ELR (cell line): ENCODE measurements around the gene PLIN4.
"Not testable (repeated sequence)": the region's sequence is repeated elsewhere in the genome, so short reads cannot be mapped to it uniquely, and the experiment has no call there.

Experiments
- DNase-seq: peaks from one replicate; pipeline ENCODE4 v3.0.0-alpha.2; 2015; ENCODE audit warnings: low read depth

The PLIN4 gene, protein sequence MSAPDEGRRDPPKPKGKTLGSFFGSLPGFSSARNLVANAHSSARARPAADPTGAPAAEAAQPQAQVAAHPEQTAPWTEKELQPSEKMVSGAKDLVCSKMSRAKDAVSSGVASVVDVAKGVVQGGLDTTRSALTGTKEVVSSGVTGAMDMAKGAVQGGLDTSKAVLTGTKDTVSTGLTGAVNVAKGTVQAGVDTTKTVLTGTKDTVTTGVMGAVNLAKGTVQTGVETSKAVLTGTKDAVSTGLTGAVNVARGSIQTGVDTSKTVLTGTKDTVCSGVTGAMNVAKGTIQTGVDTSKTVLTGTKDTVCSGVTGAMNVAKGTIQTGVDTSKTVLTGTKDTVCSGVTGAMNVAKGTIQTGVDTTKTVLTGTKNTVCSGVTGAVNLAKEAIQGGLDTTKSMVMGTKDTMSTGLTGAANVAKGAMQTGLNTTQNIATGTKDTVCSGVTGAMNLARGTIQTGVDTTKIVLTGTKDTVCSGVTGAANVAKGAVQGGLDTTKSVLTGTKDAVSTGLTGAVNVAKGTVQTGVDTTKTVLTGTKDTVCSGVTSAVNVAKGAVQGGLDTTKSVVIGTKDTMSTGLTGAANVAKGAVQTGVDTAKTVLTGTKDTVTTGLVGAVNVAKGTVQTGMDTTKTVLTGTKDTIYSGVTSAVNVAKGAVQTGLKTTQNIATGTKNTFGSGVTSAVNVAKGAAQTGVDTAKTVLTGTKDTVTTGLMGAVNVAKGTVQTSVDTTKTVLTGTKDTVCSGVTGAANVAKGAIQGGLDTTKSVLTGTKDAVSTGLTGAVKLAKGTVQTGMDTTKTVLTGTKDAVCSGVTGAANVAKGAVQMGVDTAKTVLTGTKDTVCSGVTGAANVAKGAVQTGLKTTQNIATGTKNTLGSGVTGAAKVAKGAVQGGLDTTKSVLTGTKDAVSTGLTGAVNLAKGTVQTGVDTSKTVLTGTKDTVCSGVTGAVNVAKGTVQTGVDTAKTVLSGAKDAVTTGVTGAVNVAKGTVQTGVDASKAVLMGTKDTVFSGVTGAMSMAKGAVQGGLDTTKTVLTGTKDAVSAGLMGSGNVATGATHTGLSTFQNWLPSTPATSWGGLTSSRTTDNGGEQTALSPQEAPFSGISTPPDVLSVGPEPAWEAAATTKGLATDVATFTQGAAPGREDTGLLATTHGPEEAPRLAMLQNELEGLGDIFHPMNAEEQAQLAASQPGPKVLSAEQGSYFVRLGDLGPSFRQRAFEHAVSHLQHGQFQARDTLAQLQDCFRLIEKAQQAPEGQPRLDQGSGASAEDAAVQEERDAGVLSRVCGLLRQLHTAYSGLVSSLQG (N-terminal part only)

DNA sequence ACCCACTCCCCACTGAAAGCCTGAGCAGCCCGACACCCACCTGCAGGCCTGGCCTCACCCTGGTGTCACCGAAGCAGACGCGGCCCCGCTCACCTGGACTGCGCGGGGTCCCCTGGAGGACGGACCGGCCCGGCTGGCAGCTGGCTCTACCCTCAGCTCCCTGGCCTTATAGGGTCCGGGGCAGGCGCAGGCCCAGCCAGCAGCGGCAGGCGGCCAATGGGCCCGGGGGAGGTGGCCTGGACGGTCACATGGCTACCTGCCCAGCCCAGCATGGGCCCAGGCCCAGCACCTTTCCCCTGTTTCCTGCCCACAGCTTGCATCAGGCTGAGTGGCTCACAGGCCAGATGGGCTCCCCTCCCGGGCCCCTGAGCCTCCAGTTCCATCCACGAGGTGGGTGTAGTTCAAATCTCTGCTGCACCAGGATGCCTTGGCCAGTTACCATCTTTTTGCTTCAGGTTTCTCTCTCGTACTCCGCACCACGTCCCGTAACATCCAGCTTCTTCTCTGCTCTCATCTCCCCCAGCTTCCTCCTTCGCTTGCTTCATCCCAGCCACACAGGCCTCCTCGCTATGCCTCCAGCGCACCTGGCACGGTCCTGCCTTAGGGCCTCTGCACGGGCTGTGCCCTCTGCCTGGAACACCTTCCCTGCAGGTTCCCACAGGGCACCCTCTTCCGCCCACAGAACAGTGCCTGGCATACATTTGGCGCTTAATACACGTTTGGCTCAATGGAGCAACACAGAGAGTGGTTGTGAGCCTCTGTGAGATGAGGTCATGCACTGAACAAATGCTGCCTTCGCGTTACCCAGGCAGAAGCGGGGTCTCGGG, at the start of gene PLIN4:
TSS of gene PLIN4 (minus strand) at position 142 of the 827 bp plus-strand sequence. CDS start 214 bp downstream, outside the sequence.
- DNase-seq, result no peak

DNA sequence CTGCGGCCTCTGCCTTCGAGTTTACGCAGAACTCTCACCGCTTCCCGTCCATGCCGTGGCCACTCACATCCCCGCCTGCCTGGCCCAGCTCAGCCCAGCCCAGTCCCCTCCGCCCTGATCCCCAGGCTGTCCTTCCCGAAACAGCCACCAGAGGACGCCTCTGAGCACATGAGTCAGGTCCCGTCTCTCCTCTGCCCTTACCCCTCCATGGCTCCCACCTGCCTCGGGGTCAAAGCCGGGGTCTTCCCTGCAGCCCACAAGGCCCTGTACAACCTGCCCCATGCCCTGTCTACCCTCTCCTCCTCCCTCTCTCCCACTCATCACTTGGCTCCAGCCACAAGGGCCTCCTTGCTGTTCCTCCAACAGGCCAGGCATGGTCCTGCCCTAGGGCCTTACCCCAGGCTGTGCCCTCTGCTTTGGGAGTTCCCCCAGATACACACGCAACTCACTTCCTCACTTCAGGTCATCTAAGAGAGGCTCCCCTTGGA, 49.3 kb upstream of the PLIN4 start:
- peak; percentile 59 for DNase-seq

DNA sequence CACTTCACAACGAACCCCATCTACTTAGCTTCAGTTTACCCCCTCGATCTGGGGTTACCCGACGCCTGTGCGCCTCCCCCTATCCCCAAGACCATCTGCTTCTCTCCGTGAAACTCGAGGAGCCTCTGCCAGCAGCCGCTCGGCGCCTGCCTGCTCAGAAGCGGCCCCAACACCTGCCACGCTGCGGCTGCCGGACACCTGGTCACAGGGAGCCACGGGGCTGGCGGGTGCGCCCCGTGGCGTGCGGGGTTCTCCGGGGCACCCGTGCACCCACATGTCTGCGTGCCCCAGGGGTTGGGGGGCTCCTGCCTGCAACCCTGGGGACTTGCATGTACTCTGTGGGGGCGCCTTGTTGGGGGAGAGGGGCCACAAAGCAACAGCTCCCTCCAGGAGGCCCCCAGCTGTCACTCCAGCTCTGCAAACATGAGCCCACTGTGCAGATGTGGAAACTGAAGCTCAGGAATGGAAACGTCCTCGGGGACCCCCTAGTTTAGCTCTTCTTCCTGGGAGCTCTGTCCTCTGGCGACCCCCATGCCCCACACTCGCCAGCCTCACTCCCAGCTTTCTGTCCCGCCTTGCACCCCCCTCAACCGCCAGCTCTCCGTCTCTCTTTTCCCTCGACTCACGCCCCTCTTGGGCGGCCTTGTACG, 48.2 kb upstream of the PLIN4 start:
- DNase-seq, result no peak

DNA sequence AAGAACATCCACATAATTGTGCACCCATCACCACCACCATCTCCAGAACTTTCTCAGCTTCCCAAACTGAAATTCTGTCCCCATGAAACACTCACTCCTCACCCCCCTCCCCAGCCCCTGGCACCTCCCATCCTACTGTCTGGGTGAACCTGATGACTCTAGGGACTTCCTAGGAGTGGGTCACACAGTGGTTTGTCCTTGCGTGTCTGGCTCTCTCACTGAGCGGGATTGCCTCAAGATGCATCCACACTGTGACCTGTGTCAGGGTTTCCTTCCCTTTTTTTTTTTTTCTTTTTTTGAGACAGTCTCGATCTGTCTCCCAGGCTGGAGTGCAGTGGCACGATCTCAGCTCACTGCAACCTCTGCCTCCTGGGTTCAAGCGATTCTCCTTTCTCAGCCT, 45.3 kb upstream of the PLIN4 start:
- not testable (repeated sequence) for DNase-seq

DNA sequence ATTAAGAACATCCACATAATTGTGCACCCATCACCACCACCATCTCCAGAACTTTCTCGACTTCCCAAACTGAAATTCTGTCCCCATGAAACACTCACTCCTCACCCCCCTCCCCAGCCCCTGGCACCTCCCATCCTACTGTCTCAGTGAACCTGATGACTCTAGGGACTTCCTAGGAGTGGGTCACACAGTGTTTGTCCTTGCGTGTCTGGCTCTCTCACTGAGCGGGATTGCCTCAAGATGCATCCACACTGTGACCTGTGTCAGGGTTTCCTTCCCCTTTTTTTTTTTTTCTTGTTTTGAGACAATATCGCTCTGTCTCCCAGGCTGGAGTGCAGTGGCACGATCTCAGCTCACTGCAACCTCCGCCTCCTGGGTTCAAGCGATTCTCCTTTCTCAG, 43.8 kb upstream of the PLIN4 start:
- DNase-seq, result not testable (repeated sequence)

DNA sequence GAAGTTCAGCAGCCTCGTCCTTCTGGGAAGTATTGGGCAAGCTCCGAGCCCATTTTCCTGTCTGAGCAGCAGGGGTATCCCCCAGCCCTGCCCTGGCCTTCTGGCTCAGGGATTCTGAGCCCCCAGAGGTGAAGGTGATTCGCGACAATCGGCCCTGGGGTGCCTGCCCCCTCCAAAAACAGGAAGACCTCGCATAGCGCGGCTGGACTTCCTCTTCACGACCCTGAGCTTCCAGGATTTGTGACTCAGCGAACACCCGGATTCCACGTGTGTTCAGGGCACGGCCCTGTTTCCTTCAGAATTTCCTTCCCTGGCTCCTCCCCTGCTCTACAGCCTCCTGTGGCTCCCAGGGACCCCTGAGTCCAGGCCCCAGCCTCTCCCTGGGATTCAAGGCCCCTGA, 41.3 kb upstream of the PLIN4 start, which contains the start of gene SEMA6B:
TSS of gene SEMA6B (minus strand) at position 116 of the 400 bp plus-strand sequence. CDS start 1,227 bp downstream, outside the sequence.
- peak; percentile 57 for DNase-seq

DNA sequence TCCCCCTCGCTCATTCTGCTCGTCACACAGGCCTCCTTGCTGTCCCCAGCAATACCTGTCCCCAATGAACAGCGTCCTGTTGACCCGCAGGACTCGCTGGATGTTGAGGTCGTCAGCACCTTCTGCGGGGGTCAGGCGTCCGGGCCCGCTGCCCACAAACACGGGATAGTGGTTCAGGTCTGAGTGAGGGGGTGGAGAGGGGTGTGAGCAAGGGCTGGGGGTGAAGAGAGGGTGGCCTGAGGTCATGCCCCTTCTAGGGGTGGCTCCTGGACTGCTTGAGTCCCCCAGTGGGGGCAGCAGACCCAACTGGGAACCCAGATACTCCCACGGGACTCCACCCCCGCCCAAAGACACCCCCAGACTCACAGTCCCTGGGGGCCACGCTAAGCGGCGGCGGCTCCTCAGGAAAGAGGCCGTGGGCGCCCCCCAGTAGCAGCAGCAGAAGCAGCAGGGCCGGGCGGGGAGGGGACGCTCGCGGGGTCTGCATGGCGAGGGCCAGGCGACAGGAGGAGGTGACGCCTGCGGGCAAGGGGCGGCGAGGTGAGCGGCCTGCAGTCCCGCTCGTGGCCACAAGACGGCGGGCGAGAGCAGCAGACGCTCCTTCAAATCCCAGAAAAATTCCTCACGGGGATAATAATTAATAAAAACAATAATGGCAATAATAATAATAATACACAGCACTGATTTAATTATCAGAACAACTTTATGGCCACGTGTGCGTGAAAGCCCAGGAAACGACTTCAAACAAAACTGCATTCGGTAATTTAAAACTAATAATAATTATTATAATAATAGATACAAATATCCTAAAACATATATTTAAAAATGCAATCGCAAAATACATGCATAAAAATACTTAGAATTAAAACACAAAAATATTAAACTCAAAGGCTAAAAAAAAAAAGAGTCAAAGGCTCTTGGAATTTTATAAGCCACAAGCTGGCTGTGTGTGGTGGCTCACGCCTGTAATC, 40.0 kb upstream of the PLIN4 start:
- DNase-seq, result peak; percentile 45

DNA sequence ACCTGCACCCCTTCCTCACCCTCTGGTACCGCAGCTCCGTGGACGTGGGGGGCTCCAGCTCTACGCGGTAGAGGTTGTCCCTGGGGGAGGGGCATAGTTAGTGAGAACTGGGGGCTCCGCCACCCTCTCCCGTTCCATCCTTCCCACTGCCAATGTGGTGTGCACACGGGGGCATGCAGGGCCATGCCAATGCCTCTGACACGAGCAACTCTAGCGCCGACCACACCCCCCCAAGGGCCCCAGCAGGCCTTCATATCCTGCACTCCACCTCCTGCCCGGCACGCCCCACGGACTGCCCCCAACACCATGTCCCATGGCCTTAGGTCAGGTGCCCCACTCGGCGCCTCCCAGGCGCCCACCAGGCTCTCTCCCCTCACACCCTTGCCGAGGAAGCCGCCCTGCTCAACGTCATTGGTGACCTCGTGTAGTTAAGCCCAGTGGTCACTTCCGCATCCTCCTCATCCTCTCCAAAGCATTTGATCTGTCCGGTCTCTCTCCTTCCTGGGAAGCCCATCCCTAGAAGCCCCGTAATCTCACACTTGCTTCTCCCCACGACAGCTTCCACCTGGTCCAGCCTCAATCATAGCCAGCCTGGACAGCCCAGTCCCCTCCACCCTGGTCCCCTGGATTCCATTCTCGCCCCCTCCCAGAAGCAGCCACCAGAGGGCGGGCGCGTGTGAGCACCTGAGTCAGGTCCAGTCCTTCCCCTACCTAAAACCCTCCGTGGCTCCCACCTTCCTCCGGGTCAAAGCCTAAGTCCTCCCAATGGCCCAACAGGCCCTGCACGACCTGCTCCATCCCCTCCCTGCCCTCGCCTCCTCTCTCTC, 39.1 kb upstream of the PLIN4 start:
- peak; percentile 38 for DNase-seq

DNA sequence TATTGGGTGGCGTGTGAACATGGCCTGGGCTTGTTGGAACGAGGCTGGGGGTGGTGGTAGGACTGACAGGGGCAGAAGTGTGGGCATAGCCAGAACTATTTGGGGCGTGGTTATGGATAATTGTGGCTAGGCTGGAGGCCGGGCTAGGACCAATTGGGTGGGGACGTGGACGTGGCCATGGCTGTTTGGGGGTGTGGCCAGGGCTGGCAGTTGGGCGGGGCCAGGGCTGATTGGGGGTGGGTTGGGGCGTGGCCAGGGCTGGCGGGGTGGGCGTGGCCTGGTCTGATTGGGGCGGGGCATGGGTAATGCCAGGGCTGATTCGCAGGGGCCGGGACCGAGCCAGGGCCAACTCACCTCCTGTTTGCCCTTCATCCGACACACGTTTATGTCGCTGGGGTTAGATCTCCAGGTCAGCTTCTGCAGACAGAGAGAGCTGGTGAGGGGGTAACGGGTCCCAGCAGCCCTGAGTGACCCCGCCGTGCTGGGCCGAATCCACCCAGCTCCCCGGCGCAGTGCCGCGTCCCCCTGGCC, 38.4 kb upstream of the PLIN4 start:
- DNase-seq, result peak; percentile 68

DNA sequence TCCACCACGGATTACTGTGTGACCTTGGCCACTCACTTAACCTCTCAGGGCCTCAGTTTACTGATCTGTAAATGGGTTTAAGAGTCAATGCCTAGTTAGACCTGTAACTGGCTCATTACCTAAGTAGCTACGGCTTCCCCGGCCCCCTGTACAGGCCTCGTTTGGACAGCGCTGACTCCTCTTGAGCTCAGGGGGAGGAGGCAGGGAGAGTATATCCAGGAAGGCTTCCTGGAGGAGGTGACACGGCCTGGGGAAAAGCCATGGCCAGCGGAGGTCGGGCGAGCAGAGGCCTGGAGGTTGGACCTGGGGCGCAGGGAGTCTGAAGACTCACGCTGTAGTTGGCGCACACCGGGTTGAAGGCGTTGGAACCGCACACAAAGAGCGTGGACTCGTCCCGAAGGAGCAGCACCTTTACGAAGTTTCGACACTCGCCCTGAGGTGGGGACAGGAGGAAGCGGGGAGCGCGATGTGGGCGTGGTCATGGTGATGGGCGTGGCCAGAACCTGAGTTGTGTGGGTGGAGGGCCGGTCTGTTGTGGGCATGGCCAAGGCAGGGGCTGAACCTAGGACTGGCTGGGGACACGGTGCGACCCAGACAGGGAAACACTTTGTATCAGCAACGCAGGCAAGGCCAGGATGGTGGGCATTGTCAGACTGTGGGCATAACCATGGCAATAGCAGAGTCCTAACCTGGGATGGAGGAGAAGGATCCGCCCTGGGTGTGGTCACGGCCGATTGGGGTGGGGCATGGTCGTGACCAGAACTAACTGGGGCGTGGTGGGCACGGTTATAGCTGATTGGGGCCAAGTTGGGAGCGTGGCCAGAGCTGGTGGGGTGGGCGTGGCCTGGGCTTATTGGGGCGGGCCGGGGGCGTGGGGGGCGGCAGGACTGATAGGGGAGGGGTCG, 37.6 kb upstream of the PLIN4 start:
- DNase-seq, result peak; percentile 49

DNA sequence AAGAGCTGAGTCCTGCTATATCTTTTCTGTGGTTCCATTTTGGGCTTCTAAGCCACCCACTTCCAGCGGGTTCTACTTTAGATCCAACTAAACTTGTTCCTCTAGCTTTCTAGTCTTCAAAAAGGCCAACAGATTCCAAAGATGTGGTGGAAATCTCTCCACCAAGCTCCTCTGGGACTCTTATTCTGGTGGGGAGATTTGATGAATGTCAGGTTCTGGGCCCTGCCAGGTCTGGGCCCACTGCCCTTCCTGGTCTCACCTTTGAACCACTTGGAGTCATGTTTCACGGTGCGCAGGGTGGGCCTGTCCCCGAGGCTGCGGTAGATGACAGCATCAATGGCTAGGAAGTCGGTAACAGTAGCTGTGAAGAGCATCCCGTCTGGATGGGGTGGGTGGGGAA, 36.4 kb upstream of the PLIN4 start:
- DNase-seq, result no peak

DNA sequence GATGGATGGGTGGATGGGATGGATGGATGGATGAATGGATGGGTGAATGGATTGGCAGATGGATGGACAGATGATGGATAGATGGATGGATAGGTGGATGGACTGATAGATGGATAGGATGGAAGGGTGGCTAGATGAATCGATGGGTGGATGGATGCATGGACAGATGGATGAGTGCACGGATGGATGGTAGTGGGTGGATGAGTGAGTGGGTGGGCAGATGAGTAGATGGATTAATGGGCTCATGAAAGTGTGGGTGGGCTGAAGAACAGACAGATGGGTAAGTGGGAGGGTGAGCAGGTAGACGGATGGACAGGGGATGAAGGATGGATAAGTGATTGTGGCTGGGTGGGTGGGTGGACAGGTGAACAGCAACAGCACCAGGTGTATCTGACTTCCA, 35.5 kb upstream of the PLIN4 start:
- DNase-seq, result no peak

DNA sequence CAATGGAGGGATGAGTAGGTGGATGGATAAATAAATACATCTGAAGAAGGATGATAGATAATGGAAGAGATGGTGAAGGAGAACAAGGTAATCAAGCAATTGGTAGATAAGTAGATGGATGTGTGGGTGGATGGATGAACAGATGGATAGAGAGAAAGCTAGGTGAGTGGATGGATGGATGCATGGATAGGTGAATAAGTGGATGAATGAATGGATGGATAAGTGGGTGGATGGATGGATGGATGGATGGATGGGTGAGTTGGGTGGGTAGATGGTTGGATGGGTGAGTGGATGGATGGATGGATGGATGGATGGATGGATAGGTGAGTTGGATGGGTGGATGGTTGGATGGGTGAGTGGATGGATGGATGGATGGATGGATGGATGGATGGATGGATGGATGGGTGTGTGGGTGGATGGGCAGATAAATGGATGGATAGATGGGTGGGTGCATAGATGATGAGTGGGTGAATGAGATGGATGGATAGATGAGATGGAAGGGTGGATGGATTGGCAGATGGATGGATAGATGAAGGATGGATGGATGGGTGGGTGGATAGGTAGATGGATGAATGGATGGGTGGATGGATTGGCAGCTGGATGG, 34.9 kb upstream of the PLIN4 start:
- DNase-seq, result no peak

DNA sequence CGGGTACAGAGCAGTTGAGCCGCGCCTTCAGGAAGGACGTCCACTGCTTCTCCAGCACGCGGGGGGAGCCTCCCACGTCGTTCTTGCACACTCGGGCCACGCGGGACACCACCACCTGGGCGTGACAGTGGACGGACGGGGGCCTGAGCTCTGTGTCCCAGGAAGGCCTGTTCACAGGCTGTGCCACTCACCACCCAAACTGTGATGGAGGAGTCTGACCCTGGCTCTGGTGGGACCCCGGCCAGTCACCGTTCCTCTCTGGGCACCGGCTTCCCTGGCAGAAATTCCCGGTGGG, 34.2 kb upstream of the PLIN4 start:
- no peak for DNase-seq

DNA sequence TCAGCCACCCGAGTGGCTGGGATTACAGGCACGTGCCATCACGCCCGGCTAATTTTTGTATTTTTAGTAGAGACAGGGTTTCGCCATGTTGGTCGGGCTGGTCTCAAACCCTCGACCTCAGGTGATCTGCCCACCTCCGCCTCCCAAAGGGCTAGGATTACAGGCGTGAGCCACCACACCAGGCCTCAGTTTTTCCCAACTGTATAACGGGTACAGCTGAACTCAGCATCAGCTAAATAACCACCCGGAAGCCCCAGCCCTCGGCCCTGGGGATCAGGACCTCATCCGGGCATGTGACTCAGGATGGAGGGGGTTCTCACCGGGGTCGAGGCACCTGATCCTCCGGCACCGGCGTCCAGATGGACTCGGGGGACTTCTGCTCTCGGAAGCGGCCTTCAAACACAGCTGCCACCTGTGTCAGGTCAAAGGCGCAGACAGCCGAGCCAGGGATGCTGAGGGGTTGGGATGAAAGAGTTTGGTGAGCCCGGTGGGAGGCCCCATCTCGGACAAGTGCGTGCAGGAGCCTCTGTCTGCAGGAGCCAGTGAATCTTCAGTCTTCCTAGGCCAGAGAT, 32.3 kb upstream of the PLIN4 start:
- DNase-seq, result no peak

DNA sequence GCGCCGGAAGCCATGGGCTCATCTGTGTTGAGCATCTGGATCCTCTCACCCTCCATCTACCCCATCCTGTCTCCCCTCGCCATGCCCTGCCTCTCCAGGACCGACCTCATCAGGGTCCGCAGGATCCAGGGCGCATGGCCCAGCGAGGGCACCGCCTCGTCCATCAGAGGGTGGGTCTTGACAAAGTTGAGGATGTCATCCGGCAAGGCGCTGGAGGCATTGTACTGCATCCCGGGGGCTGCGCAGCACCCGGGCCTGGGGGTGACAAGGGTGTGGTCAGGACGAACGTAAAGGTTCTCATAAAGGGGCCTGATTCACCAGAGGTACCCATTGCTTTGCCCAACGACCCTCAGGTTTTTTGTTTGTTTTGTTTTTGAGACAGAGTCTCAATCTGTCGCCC, 31.7 kb upstream of the PLIN4 start:
- DNase-seq, result no peak

DNA sequence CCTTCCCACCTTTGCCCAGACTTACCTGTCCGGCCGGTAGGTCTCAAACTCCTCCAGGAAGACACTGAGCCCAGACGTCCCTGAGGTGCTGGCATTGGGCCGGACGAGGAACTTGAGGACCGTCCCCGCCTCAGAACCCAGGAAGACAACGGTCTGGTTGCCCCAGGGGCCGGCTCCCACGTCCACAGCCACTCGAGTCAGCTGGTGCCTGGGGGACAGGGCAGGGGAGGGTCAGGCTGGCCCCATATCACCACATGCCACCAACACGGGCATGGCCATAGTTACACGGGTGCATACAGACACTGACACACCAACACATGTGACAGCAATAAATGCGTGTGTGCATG, 29.9 kb upstream of the PLIN4 start:
- no peak for DNase-seq
